ENCODE results near the gene DAGLB. TPM values are rescaled to one million over a fixed set of nuclear protein-coding genes. Genes with fewer than 3 reads are reported as not detected.

Gene DAGLB
- polyA plus RNA-seq, 3 donors: 15.2 to 47.0 (median 16.4) TPM

DNA sequence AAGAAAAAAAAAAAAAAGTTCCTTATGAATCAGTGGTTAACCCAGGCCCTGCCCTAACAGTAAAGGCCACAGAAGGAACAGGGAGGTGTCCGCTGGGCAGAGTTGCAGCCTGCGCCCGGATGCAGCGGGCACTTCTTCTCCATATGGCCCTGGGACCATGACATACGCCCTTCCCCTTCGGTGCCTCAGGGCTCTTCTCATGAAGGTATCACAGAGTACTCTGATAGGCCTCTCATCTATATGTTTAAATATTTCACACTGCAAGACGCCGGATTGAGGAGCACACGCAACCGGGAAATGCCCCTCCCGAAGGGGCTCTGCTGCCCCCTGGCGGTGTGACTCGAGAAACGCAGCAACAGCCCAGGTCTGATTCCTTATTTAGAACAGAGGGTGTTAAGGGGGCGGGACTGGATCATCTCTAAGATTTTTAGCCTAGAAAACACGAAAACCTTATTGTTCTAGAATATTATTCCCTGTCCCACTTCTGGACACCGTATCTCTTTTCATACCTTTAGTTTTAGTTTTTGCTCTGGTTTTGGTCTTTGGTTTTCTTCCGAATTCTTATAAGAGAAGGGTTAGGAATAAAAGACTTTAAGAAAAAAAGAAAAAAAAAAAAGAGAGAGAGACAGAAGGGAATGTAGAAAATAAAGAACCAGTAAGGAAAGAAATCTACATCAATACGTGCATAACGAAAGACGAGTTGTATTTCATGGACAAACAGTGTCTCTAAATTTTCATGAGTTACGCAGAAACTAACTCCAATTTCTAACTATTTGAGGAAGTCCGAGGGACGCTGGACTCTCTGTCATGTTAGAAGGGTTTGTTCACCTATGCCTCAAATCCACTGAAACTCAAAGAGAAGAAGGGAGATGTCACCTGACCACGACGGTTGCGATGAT, 12.0 kb downstream of the DAGLB start:
- Mint-ChIP-seq H3K27me3 (ENCODE audit: low read depth in 3 of 3) (peaks cover 0 to 2% (median 0%) of the 10 kb centered on the region in 3 donors), H3K27ac (peak overlapping the region; percentile 95 to 100 (median 100)), H3K9me3 (peaks cover 0 to 2% (median 0%) of the 10 kb centered on the region in 7 donors), H3K4me3 (peak overlapping the region; percentile 73 to 83), H3K4me1 (peaks cover 83% of the 10 kb centered on the region), H3K36me3 (peaks cover 22 to 58% of the 10 kb centered on the region in 2 donors)
- H3K4me3 ChIP-seq (replicated peaks in 1 of 3; ENCODE audit: low read depth in 2 of 3, low read length in 3 of 3): peak overlapping the region in 2 of 3 experiments; percentile 22 to 61
- H3K27me3 ChIP-seq (ENCODE audit: control insufficient read depth in 2 of 2, insufficient read depth in 2 of 2, low read length in 2 of 2): no peaks in the 10 kb centered on the region
- H3K79me2 ChIP-seq (ENCODE audit: insufficient read depth, low read length): peaks cover 73% of the 10 kb centered on the region
- H4K20me1 ChIP-seq (ENCODE audit: insufficient read depth, low read length): peaks cover 42% of the 10 kb centered on the region
- intact Hi-C loops (cut with micrococcal nuclease): loop anchor here (1.0 to 5.0 kb wide), 2 partner anchors 9 to 43 kb away; no protein-coding TSS in a partner anchor
- H3K4me1 ChIP-seq (ENCODE audit: control insufficient read depth in 1 of 2, insufficient read depth in 2 of 2, low read length in 2 of 2): peaks cover 79 to 87% of the 10 kb centered on the region in 2 donors
- DNase-seq: peak; percentile 88 to 92 (median 88)
- H3K9me3 ChIP-seq (replicated peaks in 1 of 2; ENCODE audit: control insufficient read depth in 1 of 2, insufficient read depth in 1 of 2, low read length in 2 of 2): no peaks in the 10 kb centered on the region
- TF ChIP-seq, protein P1, sequence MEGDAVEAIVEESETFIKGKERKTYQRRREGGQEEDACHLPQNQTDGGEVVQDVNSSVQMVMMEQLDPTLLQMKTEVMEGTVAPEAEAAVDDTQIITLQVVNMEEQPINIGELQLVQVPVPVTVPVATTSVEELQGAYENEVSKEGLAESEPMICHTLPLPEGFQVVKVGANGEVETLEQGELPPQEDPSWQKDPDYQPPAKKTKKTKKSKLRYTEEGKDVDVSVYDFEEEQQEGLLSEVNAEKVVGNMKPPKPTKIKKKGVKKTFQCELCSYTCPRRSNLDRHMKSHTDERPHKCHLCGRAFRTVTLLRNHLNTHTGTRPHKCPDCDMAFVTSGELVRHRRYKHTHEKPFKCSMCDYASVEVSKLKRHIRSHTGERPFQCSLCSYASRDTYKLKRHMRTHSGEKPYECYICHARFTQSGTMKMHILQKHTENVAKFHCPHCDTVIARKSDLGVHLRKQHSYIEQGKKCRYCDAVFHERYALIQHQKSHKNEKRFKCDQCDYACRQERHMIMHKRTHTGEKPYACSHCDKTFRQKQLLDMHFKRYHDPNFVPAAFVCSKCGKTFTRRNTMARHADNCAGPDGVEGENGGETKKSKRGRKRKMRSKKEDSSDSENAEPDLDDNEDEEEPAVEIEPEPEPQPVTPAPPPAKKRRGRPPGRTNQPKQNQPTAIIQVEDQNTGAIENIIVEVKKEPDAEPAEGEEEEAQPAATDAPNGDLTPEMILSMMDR (IDR thresholded peaks at IDR 0.05): peak; percentile 99
- H2AFZ ChIP-seq (ENCODE audit: insufficient read depth, low read depth, low read length, poor library complexity, severe bottlenecking): peak overlapping the region; percentile 56
- peak overlapping the region; percentile 92 to 97 for H3K27ac ChIP-seq (ENCODE audit: low read depth in 1 of 2, low read length in 2 of 2)
- WGBS (ENCODE audit: insufficient coverage): 0% methylated on average over 11 of the region's 27 CpGs
- peak overlapping the region; percentile 66 for H3K4me2 ChIP-seq (replicated peaks; ENCODE audit: extremely low read depth, low read length, poor library complexity, severe bottlenecking)
- peaks cover 5 to 29% of the 10 kb centered on the region in 2 donors for H3K36me3 ChIP-seq (replicated peaks in 1 of 2; ENCODE audit: control insufficient read depth in 1 of 2, insufficient read depth in 2 of 2, low read length in 2 of 2)
- H3K9ac ChIP-seq (ENCODE audit: insufficient read depth, low read length, poor library complexity, severe bottlenecking): peak overlapping the region; percentile 65

DNA sequence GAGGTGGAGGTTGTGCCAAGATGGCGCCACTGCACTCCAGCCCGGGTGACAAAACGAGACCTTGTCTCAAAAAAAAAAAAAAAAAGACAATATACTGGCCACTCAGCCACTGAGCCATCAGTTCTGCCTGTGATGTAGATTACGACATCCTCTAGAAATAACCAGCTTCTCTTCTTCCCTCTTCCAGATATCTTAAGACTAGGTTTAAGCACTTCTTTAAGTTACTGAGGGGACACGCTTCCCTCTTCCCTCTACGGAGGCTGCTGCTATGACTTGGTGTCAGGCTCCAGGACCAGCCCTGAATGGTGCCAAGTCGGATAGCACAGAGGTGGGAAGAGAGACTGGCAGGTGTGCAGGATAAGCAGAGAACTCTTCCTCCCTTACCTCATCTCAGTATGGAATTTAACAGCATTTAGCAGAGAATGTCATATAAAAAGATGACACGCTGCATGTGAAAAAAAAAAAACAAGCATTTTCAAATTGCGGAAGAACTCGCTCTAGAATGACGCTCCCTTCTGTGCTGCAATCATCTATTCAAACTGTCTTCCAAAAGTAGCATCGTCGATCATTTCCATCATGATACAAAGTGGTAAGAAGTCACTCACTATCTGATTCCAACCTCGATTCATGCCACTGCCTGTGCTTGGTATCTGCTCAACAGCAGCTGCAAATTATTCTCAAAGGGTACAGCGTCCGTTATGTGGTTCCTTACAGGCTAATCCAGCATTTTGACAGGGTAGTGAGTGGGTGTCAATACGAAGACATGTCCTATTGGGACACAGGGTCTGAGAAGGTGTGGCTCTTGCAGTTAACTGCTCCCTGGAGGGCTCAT, 13.8 kb downstream of the DAGLB start:
- Histone ChIP-seq H3K27me3 (ENCODE audit: control insufficient read depth in 2 of 2, insufficient read depth in 2 of 2, low read length in 2 of 2) (no peaks in the 10 kb centered on the region), H3K4me1 (ENCODE audit: control insufficient read depth in 1 of 2, insufficient read depth in 2 of 2, low read length in 2 of 2) (peaks cover 78 to 87% of the 10 kb centered on the region in 2 donors), H3K27ac (ENCODE audit: low read depth in 1 of 2, low read length in 2 of 2) (peak overlapping the region; percentile 92 to 97), H3K79me2 (ENCODE audit: insufficient read depth, low read length) (peaks cover 68% of the 10 kb centered on the region), H3K4me2 (replicated peaks; ENCODE audit: extremely low read depth, low read length, poor library complexity, severe bottlenecking) (peak overlapping the region; percentile 66), H4K20me1 (ENCODE audit: insufficient read depth, low read length) (peaks cover 25% of the 10 kb centered on the region), H2AFZ (ENCODE audit: insufficient read depth, low read depth, low read length, poor library complexity, severe bottlenecking) (no peak overlapping the region), H3K9me3 (replicated peaks in 1 of 2; ENCODE audit: control insufficient read depth in 1 of 2, insufficient read depth in 1 of 2, low read length in 2 of 2) (no peaks in the 10 kb centered on the region), H3K36me3 (replicated peaks in 1 of 2; ENCODE audit: control insufficient read depth in 1 of 2, insufficient read depth in 2 of 2, low read length in 2 of 2) (peaks cover 9 to 37% of the 10 kb centered on the region in 2 donors), H3K9ac (ENCODE audit: insufficient read depth, low read length, poor library complexity, severe bottlenecking) (peak overlapping the region; percentile 65), H3K4me3 (replicated peaks in 1 of 3; ENCODE audit: low read depth in 2 of 3, low read length in 3 of 3) (peak overlapping the region in 1 of 3 experiments; percentile 61)
- Mint-ChIP-seq H3K4me3 (peak overlapping the region in 1 of 2 donors; percentile 76), H3K4me1 (peaks cover 81% of the 10 kb centered on the region), H3K9me3 (peaks cover 0 to 2% (median 0%) of the 10 kb centered on the region in 7 donors), H3K36me3 (peaks cover 28 to 58% of the 10 kb centered on the region in 2 donors), H3K27ac (peak overlapping the region; percentile 95 to 100 (median 100)), H3K27me3 (ENCODE audit: low read depth in 3 of 3) (peaks cover 0 to 2% (median 0%) of the 10 kb centered on the region in 3 donors)
- intact Hi-C loops (cut with micrococcal nuclease): no loop called here
- TF ChIP-seq, protein P1 (IDR thresholded peaks at IDR 0.05): no peak
- DNase-seq: peak; percentile 78 to 91 (median 90)
- WGBS (ENCODE audit: insufficient coverage): 25% methylated on average over 4 of the region's 17 CpGs

Measured in CD14-positive monocyte (primary cell).